IMR-90 (cell line): ENCODE data around the gene SLC5A2. TPM values are rescaled to one million over a fixed set of nuclear protein-coding genes. Genes with fewer than 3 reads are reported as not detected.

Experiments used
- ATAC-seq: fragments of 200-7000 bp; cut with Tn5 transposase; 2 replicates; pipeline ENCODE4 v1.9.1; 2020; ENCODE audit warnings: low read depth, mild to moderate bottlenecking, moderate library complexity
- BruUV-seq: library from RNA; stranded (reverse); fragments of 400-500 nt; replicated peaks from 2 replicates; lab custom pipeline; 2021; lab: Mats Ljungman, UMichigan
- CTCF ChIA-PET: fragments of 300-600 bp; formaldehyde crosslinking; extraction: SDS; loops from one replicate; lab custom pipeline; 2021; ENCODE audit warnings: antibody characterized with exemption; lab: Yijun Ruan, JAX
- POLR2A ChIA-PET: fragments of 300-600 bp; sonication (Branson Sonifier 250); formaldehyde crosslinking; loops from one replicate; lab custom pipeline; 2022; ENCODE audit warnings: antibody characterized with exemption; ENCODE audit not compliant: unreplicated experiment; lab: Charles Lee
- DNase-seq: peaks from one replicate; pipeline ENCODE4 v3.0.0; 2013
- H2AFZ ChIP-seq: replicated peaks from 2 replicates; pipeline ENCODE3; 2013; ENCODE audit warnings: low read length, mild to moderate bottlenecking; ENCODE audit not compliant: poor library complexity
- H2AK5ac ChIP-seq: 2 replicates; pipeline ENCODE4 v1.6.1; 2013; ENCODE audit warnings: low read depth, low read length, inconsistent platforms
- H2AK9ac ChIP-seq: replicated peaks from 2 replicates; pipeline ENCODE3; 2013; ENCODE audit warnings: mild to moderate bottlenecking, low read depth, low read length, moderate library complexity; ENCODE audit not compliant: poor library complexity
- H2BK120ac ChIP-seq: 2 replicates; pipeline ENCODE4 v1.6.1; 2013; ENCODE audit warnings: low read depth, low read length, inconsistent platforms
- H2BK15ac ChIP-seq: 3 replicates; pipeline ENCODE4 v1.6.1; 2013; ENCODE audit warnings: low read depth, low read length, inconsistent platforms
- H2BK20ac ChIP-seq: 2 replicates; pipeline ENCODE4 v1.6.1; 2013; ENCODE audit warnings: low read depth, mild to moderate bottlenecking, inconsistent platforms, low read length, moderate library complexity
- H2BK5ac ChIP-seq: 2 replicates; pipeline ENCODE4 v1.6.1; 2013; ENCODE audit warnings: mild to moderate bottlenecking, low read depth, low read length, inconsistent platforms; ENCODE audit not compliant: poor library complexity, severe bottlenecking
- H3K14ac ChIP-seq: replicated peaks from 2 replicates; pipeline ENCODE4 v1.6.1; 2013; ENCODE audit warnings: low read depth, low read length, inconsistent platforms
- H3K18ac ChIP-seq: 2 replicates; pipeline ENCODE4 v1.6.1; 2013; ENCODE audit warnings: low read depth, low read length, control low read depth
- H3K23ac ChIP-seq: 2 replicates; pipeline ENCODE4 v1.6.1; 2013; ENCODE audit warnings: low read depth, low read length, inconsistent platforms
- H3K27ac ChIP-seq: 2 replicates; pipeline ENCODE4 v1.5.1; 2013; ENCODE audit warnings: mild to moderate bottlenecking, control low read depth, low read length; ENCODE audit not compliant: insufficient read depth
- H3K27me3 ChIP-seq: 2 replicates; pipeline ENCODE4 v1.6.1; 2013; ENCODE audit warnings: low read length; ENCODE audit not compliant: control insufficient read depth, insufficient read depth
- H3K36me3 ChIP-seq: 2 replicates; pipeline ENCODE4 v1.6.1; 2013; ENCODE audit warnings: low read length, mixed read lengths; ENCODE audit not compliant: control insufficient read depth, insufficient read depth
- H3K4ac ChIP-seq: 2 replicates; pipeline ENCODE4 v1.6.1; 2013; ENCODE audit warnings: low read depth, low read length, inconsistent platforms
- H3K4me1 ChIP-seq: 2 replicates; pipeline ENCODE4 v1.6.1; 2013; ENCODE audit warnings: low read length, mixed read lengths; ENCODE audit not compliant: control insufficient read depth, insufficient read depth
- H3K4me2 ChIP-seq: 2 replicates; pipeline ENCODE4 v1.6.1; 2013; ENCODE audit warnings: low read depth, mild to moderate bottlenecking, control low read depth, low read length, moderate library complexity
- H3K4me3 ChIP-seq: 2 replicates; pipeline ENCODE4 v1.5.1; 2013; ENCODE audit warnings: low read depth, mild to moderate bottlenecking, control low read depth, low read length, moderate library complexity; ENCODE audit not compliant: insufficient read depth
- H3K56ac ChIP-seq: 2 replicates; pipeline ENCODE4 v1.6.1; 2013; ENCODE audit warnings: low read length, inconsistent platforms; ENCODE audit not compliant: insufficient read depth; ENCODE audit errors: extremely low read depth
- H3K79me1 ChIP-seq, 2 experiments: 2 replicates each; pipeline ENCODE4 v1.6.1; 2013; ENCODE audit warnings: low read length in 2 of 2, inconsistent platforms in 1 of 2, low read depth in 1 of 2
- H3K9ac ChIP-seq: 2 replicates; pipeline ENCODE4 v1.6.1; 2013; ENCODE audit warnings: low read depth, low read length, control low read depth
- H3K9me1 ChIP-seq: 2 replicates; pipeline ENCODE4 v1.6.1; 2013; ENCODE audit warnings: low read length, inconsistent platforms; ENCODE audit not compliant: insufficient read depth
- H3K9me3 ChIP-seq: 2 replicates; pipeline ENCODE4 v1.6.1; 2013; ENCODE audit warnings: low read length; ENCODE audit not compliant: control insufficient read depth, insufficient read depth
- H4K20me1 ChIP-seq: 2 replicates; pipeline ENCODE4 v1.6.1; 2013; ENCODE audit warnings: low read length, inconsistent platforms; ENCODE audit not compliant: insufficient read depth
- H4K5ac ChIP-seq: 2 replicates; pipeline ENCODE4 v1.6.1; 2013; ENCODE audit warnings: mild to moderate bottlenecking, low read depth, low read length, control low read depth
- H4K8ac ChIP-seq, 2 experiments: 2 replicates each; pipeline ENCODE4 v1.6.1; 2013; ENCODE audit warnings: low read depth in 2 of 2, low read length in 2 of 2, control low read depth in 1 of 2, inconsistent platforms in 1 of 2
- H4K91ac ChIP-seq: 2 replicates; pipeline ENCODE4 v1.6.1; 2013; ENCODE audit warnings: low read depth, low read length, inconsistent platforms; ENCODE audit not compliant: insufficient read depth
- CEBPB ChIP-seq: IDR thresholded peaks from 2 replicates; pipeline ENCODE4 v1.6.1; 2012; ENCODE audit warnings: low read depth, low read length, improper control_type of control experiment
- CHD1 ChIP-seq: IDR thresholded peaks from 2 replicates; pipeline ENCODE4 v1.6.1; 2012; ENCODE audit warnings: low read depth, low read length, improper control_type of control experiment
- CTCF ChIP-seq: conservative IDR thresholded peaks from 2 replicates; pipeline ENCODE4 v1.5.1; 2012; ENCODE audit warnings: mild to moderate bottlenecking, low read depth, low read length, improper control_type of control experiment
- ELK1 ChIP-seq: fragments of 150-350 bp; IDR thresholded peaks from 2 replicates; pipeline ENCODE4 v1.6.1; 2016; ENCODE audit warnings: low read depth, mild to moderate bottlenecking, low read length, moderate library complexity, borderline replicate concordance
- FOS ChIP-seq: fragments of 150-350 bp; IDR thresholded peaks from 2 replicates; pipeline ENCODE4 v1.6.1; 2016; ENCODE audit warnings: low read depth, low read length
- MAFK ChIP-seq: IDR thresholded peaks from 2 replicates; pipeline ENCODE4 v1.6.1; 2012; ENCODE audit warnings: low read depth, low read length, improper control_type of control experiment
- MAZ ChIP-seq: IDR thresholded peaks from 2 replicates; pipeline ENCODE4 v1.6.1; 2012; ENCODE audit warnings: low read depth, mild to moderate bottlenecking, low read length, improper control_type of control experiment, moderate library complexity, borderline replicate concordance
- MXI1 ChIP-seq: IDR thresholded peaks from 2 replicates; pipeline ENCODE4 v1.6.1; 2012; ENCODE audit warnings: low read depth, mild to moderate bottlenecking, low read length, moderate library complexity, borderline replicate concordance
- NFE2L2 ChIP-seq: fragments of 150-350 bp; IDR thresholded peaks from 2 replicates; pipeline ENCODE4 v1.6.1; 2016; ENCODE audit warnings: low read depth, mild to moderate bottlenecking, low read length
- POLR2A ChIP-seq: IDR thresholded peaks from 2 replicates; pipeline ENCODE4 v1.6.1; 2012; ENCODE audit warnings: mild to moderate bottlenecking, low read depth, low read length
- RAD21 ChIP-seq: IDR thresholded peaks from 2 replicates; pipeline ENCODE4 v1.6.1; 2012; ENCODE audit warnings: low read length, improper control_type of control experiment
- RCOR1 ChIP-seq: IDR thresholded peaks from 2 replicates; pipeline ENCODE4 v1.6.1; 2012; ENCODE audit warnings: mild to moderate bottlenecking, low read length, improper control_type of control experiment; ENCODE audit not compliant: insufficient replicate concordance
- SMC3 ChIP-seq: fragments of 150-350 bp; IDR thresholded peaks from 2 replicates; pipeline ENCODE4 v1.6.1; 2016; ENCODE audit warnings: low read depth, mild to moderate bottlenecking, antibody characterized with exemption, low read length, moderate library complexity
- WGBS, 2 experiments: methylation state at CpG; one replicate each; pipeline versions ENCODE4 v1.1.5 to v1.1.7; 2013; ENCODE audit warnings: missing lambda C conversion rate in 2 of 2; ENCODE audit not compliant: insufficient read length in 1 of 2; ENCODE audit errors: extremely low coverage in 2 of 2; 5-methylcytosine and 5-hydroxymethylcytosine counted together
- dilution Hi-C: fragments of 300-500 bp; cut with HindIII; formaldehyde crosslinking; loops from one replicate; pipeline ENCODE4 v1.14.3; 2018; ENCODE audit warnings: low sequenced_read_pairs; ENCODE audit not compliant: unreplicated experiment
- in situ Hi-C: fragments of 300-500 bp; cut with MboI; formaldehyde crosslinking; loops from 3 replicates; pipeline ENCODE4 v1.14.3; 2019; ENCODE audit warnings: low sequenced_read_pairs, inconsistent platforms, mixed read lengths
- intact Hi-C: fragments of 100-400 bp; cut with micrococcal nuclease; formaldehyde crosslinking; loops from 2 replicates; pipeline ENCODE4 v1.10.0; 2022
- polyA plus RNA-seq, 3 experiments: library from polyadenylated mRNA; depleted of rRNA; stranded (reverse); fragments of >200 nt; gene quantifications; 2 replicates each; pipeline ENCODE4 v1.2.3, GENCODE V29; 2012; ENCODE audit warnings: low replicate concordance in 1 of 3
- total RNA-seq: library from RNA; depleted of rRNA; stranded (reverse); fragments of >200 nt; gene quantifications from 2 replicates; pipeline ENCODE4 v1.2.3, GENCODE V29; 2012

SLC5A2 gene
- total and polyA plus RNA-seq, 2 of the 4 experiments (the other 2 are of a cell fraction), result not detected

GRCh38 chr16:31436221-31437045 lies 46.5 kb upstream of the SLC5A2 start:
- Histone ChIP-seq H3K4me1 (no peaks in the 10 kb centered on the region), H3K56ac (no peak overlapping the region), H3K36me3 (no peaks in the 10 kb centered on the region), H2BK5ac (no peak overlapping the region), H3K18ac (no peak overlapping the region), H3K9me1 (no peaks in the 10 kb centered on the region), H3K9me3 (no peaks in the 10 kb centered on the region), H2AK5ac (no peak overlapping the region), H3K9ac (no peak overlapping the region), H3K27ac (no peak overlapping the region), H4K20me1 (no peaks in the 10 kb centered on the region), H2AK9ac (no peak overlapping the region), H3K14ac (no peak overlapping the region), H2BK20ac (no peak overlapping the region), H3K4ac (no peak overlapping the region), H3K79me1 (no peaks in the 10 kb centered on the region), H2BK120ac (no peak overlapping the region), H2BK15ac (no peak overlapping the region), H4K8ac (no peak overlapping the region), H2AFZ (peak overlapping the region; percentile 13), H3K4me3 (no peak overlapping the region), H3K4me2 (no peak overlapping the region), H4K91ac (no peak overlapping the region), H3K27me3 (no peaks in the 10 kb centered on the region), H4K5ac (no peak overlapping the region), H3K23ac (no peak overlapping the region)
- 85% methylated on average over 22 of the region's 44 CpGs; no CpG with 5 or more reads in 1 of the 2 experiments for WGBS, 2 experiments
- DNase-seq, result no peak
- in situ Hi-C loops (no loop called here), dilution Hi-C loops (no loop called here), intact Hi-C loops (no loop called here)
- ChIA-PET POLR2A (no interaction called here), CTCF (interaction anchor here (0.8 kb wide), 1 partner anchor 44 kb away, joined by 3 read pairs; the partner anchor contains the start of gene ITGAD)
- BruUV-seq, result no TSS peak
- no peak for TF ChIP-seq MAZ
- no peak for TF ChIP-seq ELK1
- no peak for TF ChIP-seq SMC3
- no peak for TF ChIP-seq NFE2L2
- TF ChIP-seq MXI1, result no peak
- TF ChIP-seq RAD21, result no peak
- no peak for TF ChIP-seq CTCF
- TF ChIP-seq RCOR1, result no peak
- no peak for TF ChIP-seq CHD1
- TF ChIP-seq MAFK, result no peak
- TF ChIP-seq FOS, result no peak
- no peak for TF ChIP-seq CEBPB
- TF ChIP-seq POLR2A, result no peak
- ATAC-seq, result no peak
